H9 (cell line): ENCODE results near the gene SMIM32. TPM values are rescaled to one million over a fixed set of nuclear protein-coding genes. Genes with fewer than 3 reads are reported as not detected.

ENCODE experiments used
- DNase-seq: peaks from one replicate; pipeline ENCODE4 v3.0.0-alpha.2; 2017
- H2AFZ ChIP-seq: one replicate; pipeline ENCODE4 v1.6.1; 2013; ENCODE audit warnings: mild to moderate bottlenecking, low read length, control low read depth, moderate library complexity
- H2AK5ac ChIP-seq: 2 replicates; pipeline ENCODE4 v1.6.1; 2013; ENCODE audit warnings: low read length, control low read depth, mixed read lengths; ENCODE audit not compliant: insufficient read length
- H2BK120ac ChIP-seq: one replicate; pipeline ENCODE4 v1.6.1; 2013; ENCODE audit warnings: low read depth, mild to moderate bottlenecking, low read length, control low read depth, inconsistent platforms; ENCODE audit not compliant: poor library complexity, severe bottlenecking
- H2BK12ac ChIP-seq: 2 replicates; pipeline ENCODE4 v1.6.1; 2013; ENCODE audit warnings: low read length, control low read depth, mixed read lengths, low read depth; ENCODE audit not compliant: insufficient read length
- H2BK15ac ChIP-seq: 2 replicates; pipeline ENCODE4 v1.6.1; 2013; ENCODE audit warnings: low read depth, low read length, control low read depth
- H2BK20ac ChIP-seq: one replicate; pipeline ENCODE4 v1.6.1; 2013; ENCODE audit warnings: low read depth, mild to moderate bottlenecking, low read length, control low read depth, inconsistent platforms; ENCODE audit not compliant: poor library complexity, severe bottlenecking
- H2BK5ac ChIP-seq: 2 replicates; pipeline ENCODE4 v1.6.1; 2013; ENCODE audit warnings: low read length, control low read depth, mixed read lengths; ENCODE audit not compliant: insufficient read length
- H3K14ac ChIP-seq: 2 replicates; pipeline ENCODE4 v1.6.1; 2013; ENCODE audit warnings: low read length, control low read depth; ENCODE audit not compliant: insufficient read depth
- H3K18ac ChIP-seq: 2 replicates; pipeline ENCODE4 v1.6.1; 2013; ENCODE audit warnings: low read depth, mild to moderate bottlenecking, mixed read lengths, low read length, control low read depth; ENCODE audit not compliant: insufficient read length
- H3K23ac ChIP-seq: 2 replicates; pipeline ENCODE4 v1.6.1; 2013; ENCODE audit warnings: low read length, control low read depth, mixed read lengths, low read depth; ENCODE audit not compliant: insufficient read length
- H3K23me2 ChIP-seq: 2 replicates; pipeline ENCODE4 v1.6.1; 2013; ENCODE audit warnings: low read depth, mild to moderate bottlenecking, mixed read lengths, low read length, control low read depth; ENCODE audit not compliant: insufficient read length, poor library complexity, severe bottlenecking
- H3K27ac ChIP-seq: 2 replicates; pipeline ENCODE4 v1.5.1; 2013; ENCODE audit warnings: low read length, control low read depth, mixed read lengths, low read depth; ENCODE audit not compliant: insufficient read length
- H3K27me3 ChIP-seq: 2 replicates; pipeline ENCODE4 v1.6.1; 2013; ENCODE audit warnings: low read length, control low read depth, inconsistent platforms; ENCODE audit not compliant: insufficient read depth
- H3K4ac ChIP-seq: 2 replicates; pipeline ENCODE4 v1.6.1; 2013; ENCODE audit warnings: low read depth, mild to moderate bottlenecking, control low read depth, inconsistent platforms, low read length, moderate library complexity
- H3K4me1 ChIP-seq: 2 replicates; pipeline ENCODE4 v1.6.1; 2013; ENCODE audit warnings: low read length, control low read depth, inconsistent platforms; ENCODE audit not compliant: insufficient read depth
- H3K4me2 ChIP-seq: 2 replicates; pipeline ENCODE4 v1.6.1; 2013; ENCODE audit warnings: low read length, control low read depth, mixed read lengths; ENCODE audit not compliant: insufficient read length, insufficient read depth
- H3K56ac ChIP-seq: 2 replicates; pipeline ENCODE4 v1.6.1; 2013; ENCODE audit warnings: low read depth, mild to moderate bottlenecking, mixed read lengths, low read length, control low read depth; ENCODE audit not compliant: insufficient read length
- H3K79me1 ChIP-seq: 2 replicates; pipeline ENCODE4 v1.6.1; 2013; ENCODE audit warnings: low read depth, mild to moderate bottlenecking, moderate library complexity, low read length, control low read depth, inconsistent platforms; ENCODE audit not compliant: insufficient read depth, poor library complexity, severe bottlenecking
- H3K79me2 ChIP-seq: 2 replicates; pipeline ENCODE4 v1.6.1; 2013; ENCODE audit warnings: low read length, control low read depth, inconsistent platforms; ENCODE audit not compliant: insufficient read depth
- H3K9ac ChIP-seq: 2 replicates; pipeline ENCODE4 v1.6.1; 2013; ENCODE audit warnings: low read length, control low read depth, mixed read lengths; ENCODE audit not compliant: insufficient read length; ENCODE audit errors: extremely low read depth
- H3K9me3 ChIP-seq: one replicate; pipeline ENCODE4 v1.6.1; 2013; ENCODE audit warnings: low read depth, low read length, inconsistent platforms; ENCODE audit not compliant: control insufficient read depth
- H3T11ph ChIP-seq: one replicate; pipeline ENCODE4 v1.6.1; 2013; ENCODE audit warnings: mild to moderate bottlenecking, low read length, control low read depth, inconsistent platforms
- H4K20me1 ChIP-seq: one replicate; pipeline ENCODE4 v1.6.1; 2013; ENCODE audit not compliant: control insufficient read depth, insufficient read length, insufficient read depth
- H4K5ac ChIP-seq: 2 replicates; pipeline ENCODE4 v1.6.1; 2013; ENCODE audit warnings: low read depth, mild to moderate bottlenecking, mixed read lengths, low read length, control low read depth; ENCODE audit not compliant: insufficient read length
- H4K8ac ChIP-seq: replicated peaks from 2 replicates; pipeline ENCODE4 v1.6.1; 2013; ENCODE audit warnings: low read length, control low read depth, mixed read lengths, low read depth; ENCODE audit not compliant: insufficient read length
- H4K91ac ChIP-seq: 2 replicates; pipeline ENCODE4 v1.6.1; 2013; ENCODE audit warnings: low read depth, mild to moderate bottlenecking, moderate library complexity, mixed read lengths, low read length, control low read depth; ENCODE audit not compliant: insufficient read length
- H3K27ac Mint-ChIP-seq, 3 experiments: 2 replicates in 2 of 3; 3 replicates in 1 of 3; pipeline ENCODE4 v1.8.0; 2020 to 2021; ENCODE audit warnings: mixed read lengths in 3 of 3, mild to moderate bottlenecking in 1 of 3, moderate library complexity in 1 of 3
- H3K27me3 Mint-ChIP-seq: 2 replicates; pipeline ENCODE4 v1.8.0; 2021; ENCODE audit warnings: low read depth, mild to moderate bottlenecking, moderate library complexity, mixed read lengths
- H3K36me3 Mint-ChIP-seq, 3 experiments: 2 replicates in 2 of 3; 3 replicates in 1 of 3; pipeline ENCODE4 v1.8.0; 2020 to 2021; ENCODE audit warnings: low read depth in 3 of 3, mixed read lengths in 3 of 3; ENCODE audit not compliant: insufficient read depth in 1 of 3
- H3K4me1 Mint-ChIP-seq, 2 experiments: 2 replicates each; pipeline ENCODE4 v1.8.0; 2020; ENCODE audit warnings: mixed read lengths in 2 of 2
- H3K4me3 Mint-ChIP-seq, 2 experiments: 2 replicates in 1 of 2; 3 replicates in 1 of 2; pipeline ENCODE4 v1.8.0; 2020 to 2021; ENCODE audit warnings: mild to moderate bottlenecking in 2 of 2, mixed read lengths in 2 of 2, moderate library complexity in 1 of 2
- H3K9me3 Mint-ChIP-seq, 2 experiments: 2 replicates in 1 of 2; 3 replicates in 1 of 2; pipeline ENCODE4 v1.8.0; 2020; ENCODE audit warnings: mild to moderate bottlenecking in 2 of 2, mixed read lengths in 2 of 2, moderate library complexity in 1 of 2
- WGBS: extraction: QIAGEN DNeasy Blood & Tissue Kit; methylation state at CpG from one replicate; pipeline ENCODE4 v1.1.7; 2013; ENCODE audit warnings: missing lambda C conversion rate, low lambda C conversion rate, mixed read lengths; ENCODE audit not compliant: insufficient read length; ENCODE audit errors: extremely low coverage; 5-methylcytosine and 5-hydroxymethylcytosine counted together
- total RNA-seq: library from RNA; stranded (reverse); gene quantifications from 2 replicates; pipeline ENCODE4 v1.2.1, GENCODE V29; 2021
- TF ChIP-seq, protein P1 (sequence below): fragments of 200-600 bp; sonication (generic); conservative IDR thresholded peaks from 3 replicates; pipeline ENCODE4 v1.8.0; 2021; ENCODE audit warnings: antibody characterized with exemption, mild to moderate bottlenecking

The SMIM32 gene
- total RNA-seq, 1 experiment from 2014 or later, result not detected

DNA sequence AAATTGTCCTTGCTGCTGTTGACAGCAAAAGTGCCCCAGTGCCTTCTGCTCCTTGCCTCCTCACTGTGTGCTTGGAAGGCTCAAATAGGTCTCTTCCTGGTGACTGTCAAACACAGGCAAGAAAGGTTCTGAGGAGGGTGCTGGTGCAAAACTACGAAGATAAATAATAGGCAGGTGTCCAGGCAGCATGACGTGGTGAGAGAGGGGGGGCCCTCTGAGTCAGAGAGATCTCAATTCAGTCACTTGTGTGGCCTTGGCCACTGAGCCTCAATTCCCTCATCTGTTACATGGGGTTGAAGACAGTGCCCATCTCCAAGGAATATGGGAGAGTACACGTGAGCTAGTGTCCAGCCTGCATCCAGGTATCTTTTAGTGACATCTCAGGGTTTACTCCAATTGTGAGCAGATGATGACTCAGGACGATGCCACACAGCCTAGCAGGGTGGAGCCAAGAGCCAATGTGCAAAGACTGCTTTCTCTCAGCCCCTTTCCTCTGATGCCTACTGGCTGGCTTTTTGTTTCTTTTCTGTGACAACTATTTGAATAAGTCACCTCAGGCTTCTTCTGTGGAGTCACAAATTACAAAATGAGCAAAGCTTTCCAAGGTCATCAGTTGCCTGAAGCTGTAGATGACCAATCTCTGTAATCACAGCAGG lies 29.7 kb upstream of the SMIM32 start:
- H2BK12ac ChIP-seq, result no peak overlapping the region
- H3K27me3 Mint-ChIP-seq, result peaks cover 39% of the 10 kb centered on the region
- H3K9me3 Mint-ChIP-seq, result peaks cover 19 to 20% of the 10 kb centered on the region in 2 experiments

More for the DNA sequence above, 29.7 kb upstream of the SMIM32 start:
- no peaks in the 10 kb centered on the region for H3K9me3 ChIP-seq
- no peak overlapping the region for H3K9ac ChIP-seq
- peaks cover 2 to 12% (median 6%) of the 10 kb centered on the region in 3 experiments; a peak in 6 of 7 replicates for H3K36me3 Mint-ChIP-seq
- no peak overlapping the region for H3K18ac ChIP-seq
- no CpG with 5 or more reads among the region's 4 CpGs for WGBS
- H2BK5ac ChIP-seq, result no peak overlapping the region
- H3K27me3 ChIP-seq, result no peaks in the 10 kb centered on the region
- H2AK5ac ChIP-seq, result no peak overlapping the region
- no peaks in the 10 kb centered on the region for H4K20me1 ChIP-seq
- H3K79me2 ChIP-seq, result no peaks in the 10 kb centered on the region
- no peak overlapping the region for H2AFZ ChIP-seq
- H3K23me2 ChIP-seq, result no peaks in the 10 kb centered on the region
- H3K4ac ChIP-seq, result no peak overlapping the region
- H3K27ac ChIP-seq, result no peak overlapping the region
- H3K27ac Mint-ChIP-seq, result no peak overlapping the region
- no peak overlapping the region for H2BK15ac ChIP-seq
- no peak overlapping the region for H4K5ac ChIP-seq
- peaks cover 18 to 20% of the 10 kb centered on the region in 2 experiments for H3K4me1 Mint-ChIP-seq
- H4K8ac ChIP-seq, result no peak overlapping the region
- H3K4me3 Mint-ChIP-seq, result no peak overlapping the region
- no peak overlapping the region for H2BK20ac ChIP-seq
- no peak overlapping the region for H3K56ac ChIP-seq
- H3K23ac ChIP-seq, result no peak overlapping the region
- TF ChIP-seq, protein P1, sequence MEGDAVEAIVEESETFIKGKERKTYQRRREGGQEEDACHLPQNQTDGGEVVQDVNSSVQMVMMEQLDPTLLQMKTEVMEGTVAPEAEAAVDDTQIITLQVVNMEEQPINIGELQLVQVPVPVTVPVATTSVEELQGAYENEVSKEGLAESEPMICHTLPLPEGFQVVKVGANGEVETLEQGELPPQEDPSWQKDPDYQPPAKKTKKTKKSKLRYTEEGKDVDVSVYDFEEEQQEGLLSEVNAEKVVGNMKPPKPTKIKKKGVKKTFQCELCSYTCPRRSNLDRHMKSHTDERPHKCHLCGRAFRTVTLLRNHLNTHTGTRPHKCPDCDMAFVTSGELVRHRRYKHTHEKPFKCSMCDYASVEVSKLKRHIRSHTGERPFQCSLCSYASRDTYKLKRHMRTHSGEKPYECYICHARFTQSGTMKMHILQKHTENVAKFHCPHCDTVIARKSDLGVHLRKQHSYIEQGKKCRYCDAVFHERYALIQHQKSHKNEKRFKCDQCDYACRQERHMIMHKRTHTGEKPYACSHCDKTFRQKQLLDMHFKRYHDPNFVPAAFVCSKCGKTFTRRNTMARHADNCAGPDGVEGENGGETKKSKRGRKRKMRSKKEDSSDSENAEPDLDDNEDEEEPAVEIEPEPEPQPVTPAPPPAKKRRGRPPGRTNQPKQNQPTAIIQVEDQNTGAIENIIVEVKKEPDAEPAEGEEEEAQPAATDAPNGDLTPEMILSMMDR, result no peak
- H3K79me1 ChIP-seq, result no peaks in the 10 kb centered on the region
- no peak overlapping the region for H2BK120ac ChIP-seq
- no peak overlapping the region for H3K4me2 ChIP-seq
- no peaks in the 10 kb centered on the region for H3K4me1 ChIP-seq
- H3K14ac ChIP-seq, result no peak overlapping the region
- DNase-seq, result no peak
- H3T11ph ChIP-seq, result no peak overlapping the region
- H4K91ac ChIP-seq, result no peak overlapping the region
